H1 (cell line): ENCODE data around the gene ZFAND2B. TPM values are rescaled to one million over a fixed set of nuclear protein-coding genes. Genes with fewer than 3 reads are reported as not detected.
A peak's percentile ranks its signal among the peaks of the same experiment; 100 is the strongest.

Experiments
- ATF3 ChIP-seq: IDR thresholded peaks from 2 replicates; pipeline ENCODE4 v1.6.1; 2011; ENCODE audit warnings: low read depth, mild to moderate bottlenecking, low read length; ENCODE audit not compliant: insufficient read depth
- BACH1 ChIP-seq: IDR thresholded peaks from 2 replicates; pipeline ENCODE4 v1.6.1; 2012; ENCODE audit warnings: low read length, improper control_type of control experiment
- CBX8 ChIP-seq: fragments of 300-800, 300-1000 bp; sonication (generic); IDR thresholded peaks from 2 replicates; pipeline ENCODE4 v1.7.1; 2016; ENCODE audit warnings: low read depth, low read length, borderline replicate concordance
- CTCF ChIP-seq, 3 experiments: IDR thresholded peaks; 1 replicate in 2 of 3; 2 replicates in 1 of 3; pipeline versions ENCODE4 v1.5.1 to v1.6.1; 2011; ENCODE audit warnings: low read length in 3 of 3, mild to moderate bottlenecking in 3 of 3, inconsistent platforms in 2 of 3, low read depth in 1 of 3, moderate library complexity in 1 of 3; ENCODE audit not compliant: insufficient read depth in 1 of 3; ENCODE audit errors: control extremely low read depth in 1 of 3
- POLR2AphosphoS5 ChIP-seq: IDR thresholded peaks from 2 replicates; pipeline ENCODE4 v1.6.1; 2011; ENCODE audit warnings: low read depth, low read length
- RAD21 ChIP-seq, 2 experiments: IDR thresholded peaks in 1 of 2; conservative IDR thresholded peaks in 1 of 2; 2 replicates each; pipeline ENCODE4 v1.6.1; 2011; ENCODE audit warnings: low read depth in 2 of 2, low read length in 2 of 2, improper control_type of control experiment in 1 of 2, inconsistent platforms in 1 of 2, mild to moderate bottlenecking in 1 of 2, moderate library complexity in 1 of 2
- TEAD4 ChIP-seq: IDR thresholded peaks from 2 replicates; pipeline ENCODE4 v1.6.1; 2012; ENCODE audit warnings: low read depth, low read length, inconsistent platforms, mixed read lengths
- USF2 ChIP-seq: IDR thresholded peaks from 2 replicates; pipeline ENCODE4 v1.6.1; 2011; ENCODE audit warnings: low read length, improper control_type of control experiment
- polyA plus RNA-seq, 7 experiments: library from polyadenylated mRNA; depleted of rRNA in 3 of 7; stranded (reverse) in 5 of 7; unstranded in 2 of 7; fragments of >200 nt in 5 of 7; fragments of 200-250 nt in 2 of 7; gene quantifications; 1 replicate in 5 of 7; 2 replicates in 1 of 7; 4 replicates in 1 of 7; pipeline versions ENCODE4 v1.2.1 to v1.2.3, GENCODE V29; 2011 to 2013; ENCODE audit warnings: missing spikeins in 2 of 7, mixed read lengths in 2 of 7
- total RNA-seq: library from RNA; stranded (reverse); fragmentation: NEBNext Ultra II Directional; extraction: Animal tissue kit (Norgen Biotek cat#: 25700); gene quantifications from 2 replicates; pipeline ENCODE4 v1.2.1, GENCODE V29; 2021

The ZFAND2B gene
- total and polyA plus RNA-seq, 2 of the 8 experiments (the other 6 are each of a cell fraction or from before 2014, with no cell fraction given), result 16.0 to 17.9 TPM

GRCh38 chr2:219247678-219248642 is 41.4 kb downstream of the ZFAND2B start (continued):
- peak in 2 of 3 experiments; percentile 30 to 31; a peak in 2 of 4 replicates for TF ChIP-seq CTCF (IDR thresholded peaks at IDR 0.05; ENCODE audit: control extremely low read depth in 1 of 3, insufficient read depth in 1 of 3, low read depth in 1 of 3, low read length in 3 of 3)
- no peak for TF ChIP-seq BACH1
- peak; percentile 18 to 24; a peak in 2 of 4 replicates for TF ChIP-seq RAD21 (IDR thresholded peaks at IDR 0.05 in 1 of 2, conservative IDR thresholded peaks at IDR 0.05 in 1 of 2; ENCODE audit: low read depth in 2 of 2, low read length in 2 of 2)
- TF ChIP-seq POLR2AphosphoS5, result no peak
- TF ChIP-seq TEAD4, result peak; percentile 50; the same call in 1 of the 2 replicates
- no peak for TF ChIP-seq USF2
- no peak for TF ChIP-seq CBX8
- TF ChIP-seq ATF3, result no peak
